Testis (tissue), 3 donors: ENCODE data around the gene DAPP1. TPM values are rescaled to one million over a fixed set of nuclear protein-coding genes. Genes with fewer than 3 reads are reported as not detected.

Experiments used
- DNase-seq: peaks from one replicate; pipeline ENCODE4 v3.0.0-alpha.2; 2019
- H3K27ac ChIP-seq, 2 donors: fragments of 200-600 bp; sonication (generic); one replicate each; pipeline ENCODE4 v1.5.1; 2019
- H3K27me3 ChIP-seq: fragments of 200-600 bp; sonication (generic); one replicate; pipeline ENCODE4 v1.5.1; 2019
- H3K36me3 ChIP-seq: fragments of 200-600 bp; sonication (generic); one replicate; pipeline ENCODE4 v1.5.1; 2017; ENCODE audit warnings: low read depth; ENCODE audit errors: missing control alignments
- H3K4me1 ChIP-seq: fragments of 200-600 bp; sonication (generic); one replicate; pipeline ENCODE4 v1.5.1; 2019
- H3K4me3 ChIP-seq, 2 donors: fragments of 200-600 bp; sonication (generic); one replicate each; pipeline ENCODE4 v1.5.1; 2017 to 2019
- H3K9me3 ChIP-seq: fragments of 200-600 bp; sonication (generic); one replicate; pipeline ENCODE4 v1.5.1; 2017
- CTCF ChIP-seq, 3 experiments: fragments of 450-650 bp in 2 of 3; fragments of 200-600 bp in 1 of 3; sonication (generic) in 1 of 3; IDR thresholded peaks; one replicate each; pipeline ENCODE4 v1.5.1; 2016 to 2019; ENCODE audit warnings: antibody characterized with exemption in 3 of 3, mild to moderate bottlenecking in 2 of 3, moderate library complexity in 1 of 3
- POLR2A ChIP-seq: fragments of 450-650 bp; IDR thresholded peaks from one replicate; pipeline ENCODE4 v1.6.1; 2017; ENCODE audit warnings: antibody characterized with exemption, mild to moderate bottlenecking, moderate library complexity
- WGBS, 2 donors: methylation state at CpG; one replicate each; pipeline ENCODE4 v1.1.5; 2018; 5-methylcytosine and 5-hydroxymethylcytosine counted together
- intact Hi-C: fragments of 100-400 bp; cut with DNase I; formaldehyde crosslinking; loops from one replicate; pipeline ENCODE4 v1.15.1; 2023; ENCODE audit warnings: low total_unique reads
- polyA plus RNA-seq: library from polyadenylated mRNA; stranded (reverse); fragments of 350-450 nt; fragmentation: Illumina TruSeq; extraction: RNeasy Lipid Tissue Mini Kit (QIAGEN cat#74804); gene quantifications from one replicate; pipeline ENCODE4 v1.2.3, GENCODE V29; 2014; ENCODE audit warnings: low read depth, low replicate concordance; ENCODE audit not compliant: insufficient read depth
- total RNA-seq, 2 donors: library from RNA; depleted of rRNA; stranded (reverse); fragments of >200 nt; gene quantifications; one replicate each; pipeline ENCODE4 v1.2.3, GENCODE V29; 2016

Gene DAPP1
- total and polyA plus RNA-seq, 3 donors from 2014 or later = 0.50 to 2.4 (median 1.1) TPM

DNA sequence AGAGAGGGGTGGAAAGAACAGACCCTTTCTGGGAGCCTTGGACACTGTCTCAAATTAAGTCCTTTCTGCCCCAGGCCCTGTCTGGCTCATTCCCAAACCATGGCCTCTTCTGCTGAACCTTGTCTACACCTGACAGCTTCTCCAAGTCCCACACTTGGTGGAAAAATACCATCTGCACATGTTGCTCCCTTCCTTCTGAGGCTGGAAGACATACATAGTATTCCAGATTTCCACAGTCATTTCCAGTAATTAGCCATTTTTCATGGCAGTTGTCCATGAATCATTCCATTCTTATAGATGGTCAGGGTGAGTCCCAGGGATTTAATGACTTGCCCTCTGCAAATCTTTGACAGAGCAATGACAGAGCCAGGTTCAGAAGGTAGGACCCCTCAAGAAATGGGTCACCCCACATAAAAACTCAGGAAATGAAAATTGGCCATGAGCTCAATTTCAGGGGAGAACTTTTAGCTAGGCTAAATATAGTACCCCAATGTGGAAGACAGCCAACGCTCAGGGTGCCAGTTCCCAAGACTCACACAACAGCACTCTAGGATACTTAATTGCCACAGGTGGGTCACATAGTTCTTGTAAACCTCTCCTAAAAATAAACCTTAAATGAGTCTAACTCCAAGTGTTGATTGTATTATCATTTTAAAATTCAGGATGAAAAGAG is 16.2 kb upstream of the DAPP1 start:
- intact Hi-C loops = no loop called here
- WGBS, 2 donors = 100% methylated on average over 1 of the region's 1 CpG
- Histone ChIP-seq H3K9me3 (no peaks in the 10 kb centered on the region), H3K27me3 (no peaks in the 10 kb centered on the region), H3K27ac (no peak overlapping the region), H3K4me3 (no peak overlapping the region), H3K36me3 (no peaks in the 10 kb centered on the region), H3K4me1 (no peaks in the 10 kb centered on the region)
- no peak for DNase-seq
- TF ChIP-seq POLR2A = no peak

DNA sequence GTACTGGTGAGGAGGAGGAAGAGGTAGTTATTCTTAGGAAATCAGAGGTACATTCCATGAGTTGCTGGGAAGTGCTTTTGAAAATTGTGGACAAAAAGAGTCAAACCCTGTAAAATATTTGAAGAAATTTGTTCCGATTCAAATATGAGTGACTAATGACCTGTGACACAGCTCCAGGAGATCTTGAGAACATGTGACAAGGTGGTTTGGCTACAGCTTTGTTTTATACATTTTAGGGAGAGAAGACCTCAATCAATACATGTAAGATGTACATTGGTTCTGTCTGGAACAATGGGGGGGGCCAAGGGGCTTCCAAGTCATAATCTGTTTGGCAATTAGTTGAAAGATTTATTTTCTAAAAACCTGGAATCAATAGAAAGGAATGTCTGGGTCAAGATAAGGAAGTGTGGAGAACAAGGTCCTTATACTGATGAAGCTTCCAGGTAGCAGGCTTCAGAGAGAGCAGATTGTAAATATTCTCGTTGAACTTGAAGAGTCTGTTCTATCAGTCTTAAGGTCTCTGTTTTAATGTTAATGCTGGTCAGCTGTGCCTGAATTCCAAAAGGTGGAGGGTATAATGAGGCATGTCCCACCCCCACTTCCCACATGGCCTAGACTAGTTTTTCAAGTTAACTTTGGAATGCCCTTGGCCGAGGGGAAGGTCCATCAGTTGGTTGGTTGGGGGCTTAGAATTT is 15.5 kb upstream of the DAPP1 start:
- Histone ChIP-seq H3K27ac (no peak overlapping the region), H3K4me1 (no peaks in the 10 kb centered on the region), H3K9me3 (no peaks in the 10 kb centered on the region), H3K36me3 (no peaks in the 10 kb centered on the region), H3K27me3 (no peaks in the 10 kb centered on the region), H3K4me3 (no peak overlapping the region)
- WGBS, 2 donors = 80 to 85% methylated on average over 3 of the region's 3 CpGs
- TF ChIP-seq CTCF (IDR thresholded peaks at IDR 0.05) (no peak), POLR2A (no peak)
- intact Hi-C loops = no loop called here
- no peak for DNase-seq

GRCh38 chr4:99803566-99804101 is 13.0 kb upstream of the DAPP1 start:
- no peak overlapping the region for H3K27ac ChIP-seq
- DNase-seq = no peak
- no peak for TF ChIP-seq POLR2A
- no peaks in the 10 kb centered on the region for H3K9me3 ChIP-seq
- intact Hi-C loops = no loop called here
- 66% methylated on average over 4 of the region's 4 CpGs for WGBS, 2 donors
- H3K4me1 ChIP-seq = no peaks in the 10 kb centered on the region
- no peaks in the 10 kb centered on the region for H3K27me3 ChIP-seq
- H3K36me3 ChIP-seq = no peaks in the 10 kb centered on the region
- no peak overlapping the region for H3K4me3 ChIP-seq

- Histone ChIP-seq H3K9me3 (no peaks in the 10 kb centered on the region), H3K27ac (no peak overlapping the region), H3K4me1 (no peaks in the 10 kb centered on the region), H3K36me3 (no peaks in the 10 kb centered on the region), H3K27me3 (no peaks in the 10 kb centered on the region), H3K4me3 (no peak overlapping the region)
- 73 to 80% methylated on average over 4 of the region's 4 CpGs for WGBS, 2 donors
- intact Hi-C loops = no loop called here
- no peak for DNase-seq
- TF ChIP-seq CTCF (IDR thresholded peaks at IDR 0.05) = no peak
Measured at GRCh38 chr4:99806545-99806944, 10.1 kb upstream of the DAPP1 start.

GRCh38 chr4:99807666-99808065 is 9.0 kb upstream of the DAPP1 start:
- no peak for TF ChIP-seq POLR2A
- TF ChIP-seq CTCF (IDR thresholded peaks at IDR 0.05) = no peak
- Histone ChIP-seq H3K4me3 (no peak overlapping the region), H3K9me3 (no peaks in the 10 kb centered on the region), H3K4me1 (no peaks in the 10 kb centered on the region), H3K36me3 (no peaks in the 10 kb centered on the region), H3K27me3 (no peaks in the 10 kb centered on the region), H3K27ac (no peak overlapping the region)
- intact Hi-C loops = no loop called here
- DNase-seq = no peak
- WGBS, 2 donors = 82 to 88% methylated on average over 4 of the region's 4 CpGs
